GM12873 (cell line): ENCODE data around the gene PEX12.
A peak's percentile ranks its signal among the peaks of the same experiment; 100 is the strongest.

ENCODE experiments used
- CTCF ChIP-seq: IDR thresholded peaks from 2 replicates; pipeline ENCODE4 v1.5.1; 2012; ENCODE audit warnings: low read depth, mild to moderate bottlenecking, moderate library complexity, low read length, control low read depth; ENCODE audit not compliant: insufficient read depth; ENCODE audit errors: missing control alignments

The PEX12 gene

GRCh38 chr17:35555691-35556090, 22.7 kb downstream of the PEX12 start:
- TF ChIP-seq CTCF: peak; percentile 34

GRCh38 chr17:35554668-35555067, 23.7 kb downstream of the PEX12 start:
- no peak for TF ChIP-seq CTCF

- TF ChIP-seq CTCF: no peak
Observed at GRCh38 chr17:35553310-35553709, 25.1 kb downstream of the PEX12 start.

GRCh38 chr17:35548978-35549377, 29.4 kb downstream of the PEX12 start:
- no peak for TF ChIP-seq CTCF

GRCh38 chr17:35548208-35548810, 30.1 kb downstream of the PEX12 start:
- no peak for TF ChIP-seq CTCF

GRCh38 chr17:35546487-35546886, 31.9 kb downstream of the PEX12 start:
- TF ChIP-seq CTCF: no peak

- TF ChIP-seq CTCF: no peak
Observed at GRCh38 chr17:35545150-35545549, 33.2 kb downstream of the PEX12 start.
